HG03159 (cell line): ENCODE results near the gene PTH2.

Experiments used
- ATAC-seq: cut with Tn5 transposase; IDR thresholded peaks from one replicate; pipeline ENCODE4 v1.9.1; 2021; ENCODE audit warnings: mild to moderate bottlenecking, moderate library complexity; ENCODE audit not compliant: unreplicated experiment

Gene PTH2

GRCh38 chr19:49432141-49433073 is 9.2 kb upstream of the PTH2 start:
- no peak for ATAC-seq

GRCh38 chr19:49431330-49431749 is 8.1 kb upstream of the PTH2 start:
- no peak for ATAC-seq

- no peak for ATAC-seq
Observed at GRCh38 chr19:49430678-49431329, 7.6 kb upstream of the PTH2 start.

GRCh38 chr19:49430172-49430677 is 7.0 kb upstream of the PTH2 start:
- no peak for ATAC-seq

GRCh38 chr19:49428547-49429451 is 5.6 kb upstream of the PTH2 start:
- no peak for ATAC-seq

- no peak for ATAC-seq
Observed at GRCh38 chr19:49427855-49428546, 4.8 kb upstream of the PTH2 start.

- no peak for ATAC-seq
Observed at GRCh38 chr19:49427339-49427738, 4.1 kb upstream of the PTH2 start.

GRCh38 chr19:49425922-49426592 is 2.8 kb upstream of the PTH2 start:
- no peak for ATAC-seq

- ATAC-seq: no peak
Observed at GRCh38 chr19:49425178-49425577, 1.9 kb upstream of the PTH2 start, which contains the start of gene GFY. GFY (plus strand) TSS chr19:49425388; CDS start chr19:49426431, 1,043 bp downstream.

- no peak for ATAC-seq
Observed at GRCh38 chr19:49423985-49424303, 703 bp upstream of the PTH2 start.

GRCh38 chr19:49422407-49423070 is 702 bp downstream of the PTH2 start:
- no peak for ATAC-seq

GRCh38 chr19:49421878-49422202 is 1.4 kb downstream of the PTH2 start:
- ATAC-seq: no peak

GRCh38 chr19:49421039-49421877 is 2.0 kb downstream of the PTH2 start:
- no peak for ATAC-seq

GRCh38 chr19:49420227-49420626 is 3.0 kb downstream of the PTH2 start:
- ATAC-seq: no peak

GRCh38 chr19:49419173-49419572 is 4.1 kb downstream of the PTH2 start:
- no peak for ATAC-seq

GRCh38 chr19:49418511-49418910 is 4.7 kb downstream of the PTH2 start:
- ATAC-seq: no peak

- ATAC-seq: no peak
Observed at GRCh38 chr19:49417088-49417487, 6.2 kb downstream of the PTH2 start.

GRCh38 chr19:49415810-49416200 is 7.4 kb downstream of the PTH2 start:
- no peak for ATAC-seq
